Measurements from ENCODE around the gene SYK.
"Not testable (repeated sequence)": the region's sequence is repeated elsewhere in the genome, so short reads cannot be mapped to it uniquely, and the experiment has no call there.

SYK gene

DNA sequence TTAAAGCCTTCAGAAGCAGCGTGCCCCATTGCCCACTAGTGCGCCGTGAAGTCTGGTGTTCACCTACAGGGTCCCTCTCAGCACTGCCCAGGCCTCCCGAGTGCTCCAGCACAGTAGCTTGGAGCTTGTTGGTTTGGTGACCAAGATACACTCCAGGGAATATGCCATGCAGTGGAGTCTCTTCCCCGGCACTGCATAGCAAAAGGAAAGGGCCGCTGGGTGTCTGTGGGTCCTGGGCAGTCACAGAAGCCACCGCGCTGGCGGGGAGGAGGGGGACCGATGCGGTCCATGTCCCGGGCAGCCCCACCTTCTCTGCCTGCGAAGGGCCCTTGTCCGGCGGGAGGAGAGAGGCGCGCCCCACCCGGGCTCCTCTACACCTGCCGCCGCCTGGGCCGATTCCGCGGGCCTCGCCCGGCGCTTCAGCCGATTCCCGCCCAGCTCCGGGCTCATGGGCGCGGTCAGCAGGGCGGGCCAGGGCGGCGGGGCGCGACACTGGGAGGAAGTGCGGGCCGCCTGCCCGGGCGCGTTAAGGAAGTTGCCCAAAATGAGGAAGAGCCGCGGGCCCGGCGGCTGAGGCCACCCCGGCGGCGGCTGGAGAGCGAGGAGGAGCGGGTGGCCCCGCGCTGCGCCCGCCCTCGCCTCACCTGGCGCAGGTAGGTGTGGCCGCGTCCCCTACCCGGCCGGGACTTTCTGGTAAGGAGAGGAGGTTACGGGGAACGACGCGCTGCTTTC is at the start of gene SYK:
TSS of gene SYK (plus strand) at position 579 of the 732 bp plus-strand sequence. CDS start 42,080 bp downstream, outside the sequence.
- no peak for DNase-seq (ENCODE audit: low read depth in 2 of 2)

DNA sequence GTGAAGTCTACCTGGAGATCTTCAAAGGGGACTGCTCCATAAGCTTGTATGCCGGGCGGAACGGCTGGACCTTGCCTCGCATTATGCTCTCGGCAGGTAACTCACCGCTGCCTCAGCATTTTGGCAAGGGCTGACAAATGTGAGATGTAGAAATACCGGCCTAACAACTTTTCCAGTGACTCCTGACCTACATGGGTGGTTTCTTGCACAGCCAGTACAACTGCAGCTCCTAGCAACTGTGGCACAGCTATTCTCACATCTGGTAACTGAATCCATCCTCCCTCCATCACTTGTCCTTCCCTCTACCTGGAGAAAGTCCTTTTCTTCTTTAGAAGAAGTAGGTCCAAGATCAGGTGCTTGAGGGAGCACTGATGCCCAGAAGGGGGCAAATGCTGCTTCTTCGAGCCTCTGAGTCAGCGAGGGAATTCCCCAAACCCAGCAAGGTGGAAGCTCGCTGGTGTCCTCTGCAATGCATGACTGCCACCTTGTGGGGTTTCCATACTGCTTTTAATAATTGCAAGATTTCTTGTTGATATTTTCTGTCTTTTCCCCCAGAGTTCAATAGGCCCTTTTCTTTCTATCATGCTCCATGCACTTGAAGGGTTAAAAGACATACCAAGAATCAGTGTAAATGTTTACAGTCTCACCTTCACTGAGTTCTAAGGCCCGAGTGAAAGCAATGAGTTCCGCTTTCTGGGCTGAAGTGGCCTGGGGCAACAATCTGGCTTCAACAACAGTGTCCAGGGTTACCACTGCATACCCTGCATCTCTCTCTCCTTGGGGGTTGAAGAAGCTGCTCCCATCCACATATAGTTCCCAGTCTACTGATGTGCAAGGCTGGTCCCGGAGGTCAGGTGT is 45.9 kb upstream of the SYK start:
- peak in 1 of 2 donors; percentile 35 for DNase-seq (ENCODE audit: low read depth in 2 of 2)

GRCh38 chr9:90760577-90760976 is 41.0 kb upstream of the SYK start:
- DNase-seq (ENCODE audit: low read depth in 2 of 2) = not testable (repeated sequence)

GRCh38 chr9:90766731-90767130 is 34.9 kb upstream of the SYK start:
- no peak for DNase-seq (ENCODE audit: low read depth in 2 of 2)

GRCh38 chr9:90767523-90768100 is 34.0 kb upstream of the SYK start:
- no peak for DNase-seq (ENCODE audit: low read depth in 2 of 2)

GRCh38 chr9:90770182-90770738 is 31.4 kb upstream of the SYK start:
- no peak for DNase-seq (ENCODE audit: low read depth in 2 of 2)

- no peak for DNase-seq (ENCODE audit: low read depth in 2 of 2)
Measured at GRCh38 chr9:90770927-90771326, 30.7 kb upstream of the SYK start.

GRCh38 chr9:90772386-90772785 is 29.2 kb upstream of the SYK start:
- DNase-seq (ENCODE audit: low read depth in 2 of 2) = no peak

GRCh38 chr9:90773617-90774016 is 28.0 kb upstream of the SYK start:
- DNase-seq (ENCODE audit: low read depth in 2 of 2) = no peak

DNA sequence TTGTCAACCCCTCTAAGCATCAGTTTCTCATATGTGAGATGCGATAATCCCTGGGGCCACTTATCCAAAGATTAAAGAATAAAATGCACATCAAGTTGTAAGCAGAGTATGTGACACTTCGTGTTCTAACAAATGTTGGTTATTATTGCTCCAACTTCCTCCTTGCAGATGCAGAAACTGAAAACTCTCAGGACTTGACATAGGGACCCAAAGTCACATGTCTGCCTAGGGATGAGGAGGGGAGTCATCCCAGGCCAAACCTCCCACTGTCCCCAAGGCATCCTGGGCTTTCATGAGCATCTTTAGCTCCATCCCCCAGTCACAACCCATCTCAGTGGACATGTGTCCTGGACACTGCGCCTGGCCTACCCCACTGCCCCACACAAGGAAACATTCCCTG is 27.5 kb upstream of the SYK start:
- no peak for DNase-seq (ENCODE audit: low read depth in 2 of 2)

DNA sequence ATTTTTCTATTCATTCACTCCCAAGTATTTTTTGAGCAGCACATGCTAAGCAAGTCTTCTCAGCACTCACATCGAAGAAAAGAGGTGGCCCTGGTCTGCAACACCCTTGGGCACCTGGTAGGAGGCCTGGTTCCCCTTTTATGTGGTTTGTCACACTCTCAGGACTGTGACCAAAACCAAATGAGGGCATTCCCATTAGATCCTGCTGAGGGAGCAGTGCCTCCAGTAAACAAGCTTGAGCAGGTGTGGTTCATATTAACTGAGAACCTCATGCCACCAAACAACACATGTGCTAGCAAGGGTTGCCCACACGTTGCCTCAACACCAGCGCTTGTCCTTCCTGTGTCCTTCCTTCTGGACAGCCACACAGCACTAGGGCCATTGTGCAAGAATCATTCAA is 26.9 kb upstream of the SYK start:
- no peak for DNase-seq (ENCODE audit: low read depth in 2 of 2)

DNA sequence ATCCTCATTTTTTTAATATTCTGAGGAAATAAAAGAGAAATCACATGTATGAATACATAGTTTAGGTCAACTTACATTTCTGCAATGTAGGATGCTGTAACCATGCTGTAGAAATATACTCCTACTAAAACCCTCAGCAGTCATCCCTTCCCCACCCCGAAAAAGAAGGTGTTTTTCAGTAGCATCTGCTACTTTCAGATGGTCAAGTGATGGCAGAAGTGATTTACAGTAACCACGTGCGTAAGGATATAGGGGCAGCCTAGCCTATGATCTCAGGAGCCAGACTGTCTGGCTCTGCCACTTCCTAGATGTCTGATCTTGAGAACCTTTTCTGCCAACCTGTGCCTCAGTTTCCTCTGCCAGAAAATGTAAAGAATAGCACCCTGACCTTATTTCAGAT is 26.0 kb upstream of the SYK start:
- no peak for DNase-seq (ENCODE audit: low read depth in 2 of 2)

DNA sequence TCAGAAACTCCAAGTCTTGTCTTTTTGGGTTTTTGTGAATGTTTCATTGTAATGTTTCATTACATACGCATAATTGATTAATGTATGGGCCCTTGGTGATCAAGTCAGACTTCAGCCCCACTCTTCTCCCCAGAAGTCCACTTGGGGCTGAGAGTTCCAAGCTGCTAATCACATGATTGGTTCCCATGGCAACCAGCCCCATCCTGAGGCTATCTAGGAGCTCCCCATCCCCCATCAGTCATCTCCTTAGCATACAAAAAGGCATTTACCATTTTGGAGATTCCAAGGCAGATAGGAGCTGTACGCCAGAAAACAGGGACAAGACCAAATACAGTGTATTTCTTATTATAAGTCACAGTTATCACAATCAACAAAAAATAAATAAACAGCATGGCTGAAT is 22.9 kb upstream of the SYK start:
- DNase-seq (ENCODE audit: low read depth in 2 of 2) = no peak

GRCh38 chr9:90783552-90783951 is 18.1 kb upstream of the SYK start:
- DNase-seq (ENCODE audit: low read depth in 2 of 2) = no peak

DNA sequence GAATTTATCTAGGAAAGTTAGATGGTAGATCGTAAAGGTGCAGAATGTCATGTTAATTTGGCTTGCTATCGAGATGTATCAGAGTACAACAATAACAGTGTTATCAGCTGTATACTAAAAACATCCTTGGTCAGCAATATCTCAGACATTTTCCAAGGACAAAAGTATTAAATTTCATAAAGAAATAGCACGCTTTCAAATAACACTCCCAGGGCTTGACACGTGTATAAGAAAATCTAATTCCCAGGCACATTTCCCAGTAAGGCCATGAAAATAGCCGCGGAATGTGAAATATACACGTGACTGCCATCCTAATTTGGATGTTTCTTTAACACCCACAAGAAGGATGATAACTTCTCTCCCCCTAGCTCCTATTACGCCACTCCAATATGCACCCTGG is 17.7 kb upstream of the SYK start:
- DNase-seq (ENCODE audit: low read depth in 2 of 2) = no peak

- DNase-seq (ENCODE audit: low read depth in 2 of 2) = no peak
Measured at GRCh38 chr9:90787771-90788460, 13.7 kb upstream of the SYK start.

DNA sequence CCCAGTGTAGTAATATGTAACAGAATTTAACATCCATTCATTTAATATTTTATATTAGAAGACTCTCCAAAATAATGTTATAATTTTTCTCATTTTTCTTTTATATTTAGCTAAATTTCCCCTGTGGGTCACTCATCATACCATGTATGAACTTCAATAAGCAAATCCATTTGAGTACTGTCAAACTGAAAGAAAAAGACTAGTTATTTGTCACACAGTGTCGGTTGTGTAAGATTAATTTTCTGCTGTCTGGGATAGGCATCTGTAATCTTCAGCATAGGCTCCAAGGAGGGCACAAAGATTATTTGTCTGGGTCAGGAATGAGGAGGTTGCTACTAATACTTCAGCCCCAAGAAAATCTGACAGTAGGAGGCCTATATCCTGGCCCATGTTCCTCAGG is 13.1 kb upstream of the SYK start:
- DNase-seq (ENCODE audit: low read depth in 2 of 2) = not testable (repeated sequence)

DNA sequence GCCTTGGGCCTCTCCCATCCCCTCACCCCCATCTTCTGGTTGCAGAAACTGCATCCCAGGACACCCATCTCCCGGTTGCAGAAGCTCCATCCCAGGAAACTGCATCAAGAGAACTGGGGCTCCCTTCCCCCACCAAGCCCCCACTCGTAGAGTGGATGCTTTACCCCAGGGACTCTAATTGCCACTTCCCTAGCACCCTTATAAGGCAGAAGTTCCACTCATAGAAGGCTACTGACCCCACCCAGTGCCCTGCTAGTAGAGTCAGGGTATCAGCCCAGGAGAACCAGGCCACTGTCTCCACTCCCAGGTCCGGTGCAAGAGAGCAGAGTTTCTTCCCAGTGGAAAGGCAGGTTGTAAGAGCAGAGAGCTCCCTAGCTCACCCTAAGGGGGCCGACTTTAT is 12.2 kb upstream of the SYK start:
- no peak for DNase-seq (ENCODE audit: low read depth in 2 of 2)

DNA sequence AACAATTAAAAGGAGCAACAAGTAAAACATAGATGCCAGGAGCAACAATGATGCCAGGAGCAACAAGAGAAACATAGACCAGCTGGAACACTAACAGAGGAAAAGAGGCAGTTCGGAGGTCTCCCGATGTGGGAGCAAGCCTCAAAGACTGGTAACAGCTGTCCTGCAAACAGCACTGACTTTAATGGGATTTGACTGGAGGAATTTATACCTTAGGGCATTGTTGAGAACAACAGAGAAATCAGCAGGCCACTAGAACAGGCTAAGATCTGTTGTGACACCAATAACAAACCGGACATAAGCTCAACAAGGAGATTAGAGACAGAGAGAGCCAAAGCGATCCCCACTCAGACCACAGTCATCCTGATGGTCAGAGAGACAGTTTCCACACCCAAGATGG is 11.8 kb upstream of the SYK start:
- no peak for DNase-seq (ENCODE audit: low read depth in 2 of 2)

DNA sequence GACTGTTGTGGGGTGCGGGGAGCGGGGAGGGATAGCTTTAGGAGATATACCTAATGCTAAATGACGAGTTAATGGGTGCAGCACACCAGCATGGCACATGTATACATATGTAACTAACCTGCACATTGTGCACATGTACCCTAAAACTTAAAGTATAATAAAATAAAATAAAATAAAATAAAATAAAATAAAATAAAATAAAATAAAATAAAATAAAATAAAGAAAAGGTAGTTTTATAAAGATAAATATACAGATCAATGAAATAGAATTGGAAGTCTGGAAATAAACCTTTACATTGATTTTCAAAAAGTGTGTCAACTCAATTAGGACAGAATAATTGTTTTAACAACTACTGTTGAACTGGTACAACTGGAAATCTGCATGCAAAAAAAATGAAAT is 8.6 kb upstream of the SYK start:
- DNase-seq (ENCODE audit: low read depth in 2 of 2) = not testable (repeated sequence)

- DNase-seq (ENCODE audit: low read depth in 2 of 2) = no peak
Measured at GRCh38 chr9:90793729-90794128, 7.9 kb upstream of the SYK start.

DNA sequence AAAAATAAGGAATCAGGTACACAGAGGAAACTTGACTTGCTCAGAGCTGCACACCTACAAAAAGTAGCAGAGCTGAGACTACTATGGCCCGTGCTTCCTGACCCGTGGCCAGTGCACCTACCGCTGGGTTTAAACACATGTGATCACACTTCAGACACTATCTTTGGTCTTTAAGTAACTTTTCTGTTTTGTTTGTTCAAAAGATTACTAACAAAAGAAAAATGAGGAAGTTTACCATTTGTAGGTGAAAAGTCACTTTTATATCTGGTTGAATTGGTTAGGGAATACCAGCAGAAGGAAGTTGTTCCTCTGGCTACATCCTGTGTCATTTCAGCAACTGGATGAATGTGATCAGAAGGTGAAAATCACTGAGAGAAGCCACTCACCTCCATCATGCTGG is 6.5 kb upstream of the SYK start:
- no peak for DNase-seq (ENCODE audit: low read depth in 2 of 2)
